Measurements from ENCODE around the gene WWTR1. TPM values are rescaled to one million over a fixed set of nuclear protein-coding genes. Genes with fewer than 3 reads are reported as not detected.
A peak's percentile ranks its signal among the peaks of the same experiment; 100 is the strongest.

Gene WWTR1
- 0.66 and 0.73 TPM in 2 replicates for total RNA-seq

DNA sequence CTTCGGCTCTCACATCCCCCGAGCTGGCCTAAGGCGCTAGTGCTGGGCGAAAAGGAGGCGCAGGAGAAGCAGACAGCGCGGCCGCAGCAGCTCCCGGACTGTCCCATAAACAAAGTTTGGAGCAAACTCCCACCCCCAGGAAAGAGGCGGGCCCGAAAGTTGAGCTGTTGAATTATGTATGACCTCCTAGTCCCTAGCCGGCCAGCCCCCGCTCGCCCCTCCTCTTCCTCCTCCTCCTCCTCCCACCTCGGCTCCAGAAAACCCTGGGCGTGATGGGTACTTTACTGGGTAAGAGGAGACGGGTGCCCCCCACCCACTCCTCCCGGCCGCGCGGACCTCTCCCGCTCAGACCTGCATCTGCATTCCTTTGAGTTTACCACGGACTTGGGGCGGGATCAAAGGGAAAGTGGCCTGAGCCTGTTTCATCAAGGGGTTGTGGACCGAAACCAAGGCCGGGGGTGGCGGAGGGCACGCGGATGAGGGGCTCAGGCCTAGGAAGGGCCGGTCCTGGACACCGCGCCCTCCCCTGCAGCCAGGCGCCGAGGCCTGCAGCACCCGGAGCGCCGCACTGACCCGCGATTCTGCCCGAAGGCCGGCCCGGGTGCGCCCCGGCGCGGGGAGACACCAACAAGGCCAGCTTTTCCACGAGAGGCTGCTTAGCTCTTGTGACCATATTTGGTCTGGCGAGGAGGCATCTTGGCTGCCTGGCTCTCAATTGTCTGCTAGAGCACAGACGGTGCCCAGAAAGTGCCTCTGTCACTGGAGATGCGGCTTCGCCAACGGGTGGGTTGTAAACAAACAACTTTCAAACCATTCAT, at the start of gene WWTR1:
WWTR1 (minus strand) TSS at position 100 of the 818 bp plus-strand sequence. CDS start 719 bp downstream, outside the sequence.
- no peak within 1 kb of the TSS for H3K27ac Mint-ChIP-seq
- ATAC-seq (ENCODE audit: low read depth), result peak; percentile 75
- peaks cover 10% of the 10 kb centered on the region for H3K4me1 Mint-ChIP-seq
- CTCF ChIA-PET, result interaction anchor here (1.4 kb wide), 1 partner anchor 150 kb away, joined by 3 read pairs; no protein-coding TSS in a partner anchor
- no peaks in the 10 kb centered on the region for H3K36me3 Mint-ChIP-seq (ENCODE audit: low read depth)
- peak; percentile 24 for DNase-seq
- intact Hi-C loops (cut with micrococcal nuclease), result no loop called here
- H3K27me3 Mint-ChIP-seq, result peaks cover 27% of the 10 kb centered on the region
- H3K9me3 Mint-ChIP-seq, result no peaks in the 10 kb centered on the region
- POLR2A ChIA-PET, result interaction anchor here (1.7 kb wide), 1 partner anchor 94 kb away, joined by 5 read pairs; the partner anchor contains the start of gene COMMD2
- TF ChIP-seq, protein P1, sequence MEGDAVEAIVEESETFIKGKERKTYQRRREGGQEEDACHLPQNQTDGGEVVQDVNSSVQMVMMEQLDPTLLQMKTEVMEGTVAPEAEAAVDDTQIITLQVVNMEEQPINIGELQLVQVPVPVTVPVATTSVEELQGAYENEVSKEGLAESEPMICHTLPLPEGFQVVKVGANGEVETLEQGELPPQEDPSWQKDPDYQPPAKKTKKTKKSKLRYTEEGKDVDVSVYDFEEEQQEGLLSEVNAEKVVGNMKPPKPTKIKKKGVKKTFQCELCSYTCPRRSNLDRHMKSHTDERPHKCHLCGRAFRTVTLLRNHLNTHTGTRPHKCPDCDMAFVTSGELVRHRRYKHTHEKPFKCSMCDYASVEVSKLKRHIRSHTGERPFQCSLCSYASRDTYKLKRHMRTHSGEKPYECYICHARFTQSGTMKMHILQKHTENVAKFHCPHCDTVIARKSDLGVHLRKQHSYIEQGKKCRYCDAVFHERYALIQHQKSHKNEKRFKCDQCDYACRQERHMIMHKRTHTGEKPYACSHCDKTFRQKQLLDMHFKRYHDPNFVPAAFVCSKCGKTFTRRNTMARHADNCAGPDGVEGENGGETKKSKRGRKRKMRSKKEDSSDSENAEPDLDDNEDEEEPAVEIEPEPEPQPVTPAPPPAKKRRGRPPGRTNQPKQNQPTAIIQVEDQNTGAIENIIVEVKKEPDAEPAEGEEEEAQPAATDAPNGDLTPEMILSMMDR (IDR thresholded peaks at IDR 0.05), result no peak
- peak within 1 kb of the TSS; percentile 88 for H3K4me3 Mint-ChIP-seq

DNA sequence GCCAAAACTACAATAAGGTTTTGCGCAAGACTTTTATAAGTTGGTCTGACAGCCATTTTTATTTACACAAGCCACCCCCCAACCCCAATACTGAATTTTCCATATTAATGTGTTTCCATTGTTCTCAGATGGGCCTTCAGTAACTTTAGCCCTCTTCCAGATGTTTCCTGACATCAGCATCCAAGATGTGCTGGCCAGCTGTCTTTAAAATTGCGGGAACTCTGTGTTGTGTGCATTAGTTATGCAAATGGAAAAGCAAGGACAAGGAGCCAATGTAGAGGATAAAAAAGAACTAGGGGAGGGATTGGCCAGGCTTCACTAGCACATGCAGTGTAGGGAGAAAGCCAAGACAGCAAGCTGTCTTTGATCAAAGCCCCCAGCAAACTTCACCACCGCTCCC, 49.1 kb upstream of the WWTR1 start:
- no peaks in the 10 kb centered on the region for H3K9me3 Mint-ChIP-seq
- TF ChIP-seq, protein P1 (IDR thresholded peaks at IDR 0.05), result no peak
- POLR2A ChIA-PET, result no interaction called here
- DNase-seq, result no peak
- no peak for ATAC-seq (ENCODE audit: low read depth)
- no peaks in the 10 kb centered on the region for H3K27me3 Mint-ChIP-seq
- H3K27ac Mint-ChIP-seq, result no peak overlapping the region
- no peak overlapping the region for H3K4me3 Mint-ChIP-seq
- intact Hi-C loops (cut with micrococcal nuclease), result no loop called here
- peaks cover 3% of the 10 kb centered on the region for H3K4me1 Mint-ChIP-seq
- H3K36me3 Mint-ChIP-seq (ENCODE audit: low read depth), result no peaks in the 10 kb centered on the region
- CTCF ChIA-PET, result no interaction called here

DNA sequence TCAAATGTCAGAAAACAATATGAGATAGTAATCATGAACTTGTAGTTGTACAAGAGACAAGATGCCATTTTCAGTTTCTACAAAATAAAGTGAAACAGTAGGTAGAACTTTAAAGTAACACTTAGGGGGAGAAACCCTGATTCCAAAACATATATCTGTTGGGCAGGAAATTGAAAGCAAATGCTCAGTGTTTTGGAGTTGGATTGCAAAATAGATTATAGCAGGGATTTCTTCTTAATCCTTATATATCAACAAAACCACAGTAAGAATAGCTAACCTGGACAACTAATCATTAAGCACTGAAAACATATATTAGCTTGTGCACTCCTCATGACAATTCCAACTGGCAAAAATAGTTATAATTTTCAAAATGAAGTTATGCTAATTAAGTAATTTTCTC, 47.6 kb upstream of the WWTR1 start:
- Mint-ChIP-seq H3K36me3 (ENCODE audit: low read depth) (no peaks in the 10 kb centered on the region), H3K4me1 (peaks cover 4% of the 10 kb centered on the region), H3K4me3 (no peak overlapping the region), H3K27me3 (no peaks in the 10 kb centered on the region), H3K9me3 (no peaks in the 10 kb centered on the region), H3K27ac (no peak overlapping the region)
- POLR2A ChIA-PET, result no interaction called here
- intact Hi-C loops (cut with micrococcal nuclease), result no loop called here
- CTCF ChIA-PET, result no interaction called here
- TF ChIP-seq, protein P1 (IDR thresholded peaks at IDR 0.05), result no peak
- DNase-seq (no peak), ATAC-seq (ENCODE audit: low read depth) (no peak)

DNA sequence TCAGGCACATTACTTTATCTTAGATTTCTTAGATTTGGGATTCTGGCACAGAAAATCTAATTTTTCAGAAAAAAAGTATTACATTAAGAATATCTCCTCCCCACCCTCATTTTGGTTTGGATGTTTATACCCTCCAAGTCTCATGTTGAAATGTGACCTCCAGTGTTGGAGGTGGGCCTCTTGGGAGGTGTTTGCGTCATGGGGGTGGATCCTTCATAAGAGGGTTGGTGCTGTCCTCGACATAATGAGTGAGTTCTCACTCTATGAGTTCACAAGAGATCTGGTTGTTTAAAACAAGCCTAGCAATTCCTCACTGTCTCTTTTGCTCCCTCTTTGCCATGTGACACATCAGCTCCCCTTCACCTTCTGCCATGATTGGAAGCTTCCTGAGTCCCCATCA, 45.6 kb upstream of the WWTR1 start:
- Mint-ChIP-seq H3K36me3 (ENCODE audit: low read depth) (no peaks in the 10 kb centered on the region), H3K4me3 (no peak overlapping the region), H3K4me1 (peaks cover 4% of the 10 kb centered on the region), H3K27ac (no peak overlapping the region), H3K9me3 (peaks cover 8% of the 10 kb centered on the region), H3K27me3 (no peaks in the 10 kb centered on the region)
- ChIA-PET CTCF (no interaction called here), POLR2A (no interaction called here)
- intact Hi-C loops (cut with micrococcal nuclease), result no loop called here
- ATAC-seq (ENCODE audit: low read depth) (no peak), DNase-seq (no peak)
- TF ChIP-seq, protein P1 (IDR thresholded peaks at IDR 0.05), result no peak

DNA sequence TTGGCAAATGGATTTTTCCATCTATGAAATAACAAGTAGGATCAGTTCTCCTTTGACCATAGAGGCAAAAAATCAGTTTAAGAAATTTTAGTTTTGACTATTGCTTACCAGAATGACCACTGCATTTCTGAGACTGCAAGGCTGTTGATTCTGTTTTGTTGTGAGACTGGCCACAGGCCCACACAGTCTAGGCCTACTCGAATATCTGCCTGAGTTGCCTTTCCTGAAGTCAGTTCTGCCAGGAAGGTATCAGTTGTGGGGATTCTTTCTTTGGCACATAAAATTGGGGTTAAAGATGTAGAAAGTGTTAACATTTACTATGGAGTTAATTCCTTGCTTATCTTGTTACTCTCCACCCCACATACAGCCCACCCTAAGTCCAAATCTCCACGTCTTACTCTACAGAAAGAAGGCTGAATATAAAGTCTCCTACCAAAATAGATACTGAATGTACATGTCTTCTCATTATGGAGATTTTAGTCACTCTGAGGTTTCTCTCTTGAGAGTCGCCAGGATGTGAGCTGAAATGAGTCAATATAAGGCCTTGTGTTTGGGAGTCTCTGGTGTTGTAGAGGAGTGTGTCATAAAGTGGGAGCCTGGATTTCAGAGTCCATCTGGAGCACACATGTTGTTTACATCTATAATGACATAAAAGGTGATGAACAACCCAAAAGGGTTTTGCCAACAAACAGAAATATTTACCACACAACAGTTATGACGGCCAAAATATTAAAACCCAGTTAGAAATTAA, 45.0 kb upstream of the WWTR1 start:
- no peak for ATAC-seq (ENCODE audit: low read depth)

More for the DNA sequence above, 45.0 kb upstream of the WWTR1 start:
- TF ChIP-seq, protein P1 (IDR thresholded peaks at IDR 0.05), result no peak
- Mint-ChIP-seq H3K4me1 (peaks cover 4% of the 10 kb centered on the region), H3K9me3 (peaks cover 14% of the 10 kb centered on the region), H3K27me3 (no peaks in the 10 kb centered on the region), H3K27ac (no peak overlapping the region), H3K36me3 (ENCODE audit: low read depth) (no peaks in the 10 kb centered on the region), H3K4me3 (no peak overlapping the region)
- ChIA-PET CTCF (no interaction called here), POLR2A (no interaction called here)
- intact Hi-C loops (cut with micrococcal nuclease), result no loop called here
- no peak for DNase-seq
